HG02973 (cell line): Measurements from ENCODE around the gene CGB7.
"Not testable (repeated sequence)": the region's sequence is repeated elsewhere in the genome, so short reads cannot be mapped to it uniquely, and the experiment has no call there.

ENCODE experiments used
- ATAC-seq: cut with Tn5 transposase; IDR thresholded peaks from one replicate; pipeline ENCODE4 v1.9.1; 2021; ENCODE audit warnings: moderate library complexity; ENCODE audit not compliant: unreplicated experiment

Gene CGB7

GRCh38 chr19:49073514-49074378 is 16.2 kb upstream of the CGB7 start:
- no peak for ATAC-seq

DNA sequence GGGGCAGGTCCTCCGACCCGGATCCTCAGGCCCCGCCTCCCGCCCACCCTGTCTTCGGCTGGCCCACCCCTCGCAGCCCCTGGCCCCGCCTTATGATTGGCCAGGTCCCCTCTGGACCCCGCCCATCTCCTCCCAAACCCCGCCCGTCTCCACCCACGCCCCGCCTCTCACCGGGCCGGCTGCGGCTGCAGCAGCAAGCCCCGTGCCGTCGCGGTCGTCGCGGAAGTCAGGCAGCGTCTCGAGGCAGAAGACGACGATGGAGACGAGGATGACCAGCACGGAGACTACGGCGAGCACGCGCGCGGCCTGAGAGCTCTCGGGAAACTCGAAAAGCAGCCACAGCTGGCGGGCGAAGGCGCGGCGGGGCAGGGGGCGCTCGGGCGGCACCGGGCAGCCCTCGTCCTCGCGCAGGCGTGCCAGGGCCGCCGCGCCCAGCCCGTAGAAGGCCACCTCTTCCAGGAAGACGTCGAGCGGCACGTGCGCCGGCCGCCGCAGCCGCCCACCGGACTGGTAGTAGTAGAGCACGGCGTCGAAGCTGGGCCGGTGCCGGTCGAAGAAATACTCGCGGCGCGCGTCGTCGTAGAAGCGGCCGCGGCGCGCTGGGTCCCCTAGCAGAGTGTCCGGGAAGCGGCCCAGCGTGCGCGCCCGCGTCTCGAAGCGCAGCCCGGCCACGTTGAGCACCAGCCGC is 14.5 kb upstream of the CGB7 start:
- no peak for ATAC-seq

GRCh38 chr19:49070416-49070815 is 12.9 kb upstream of the CGB7 start:
- ATAC-seq: no peak

DNA sequence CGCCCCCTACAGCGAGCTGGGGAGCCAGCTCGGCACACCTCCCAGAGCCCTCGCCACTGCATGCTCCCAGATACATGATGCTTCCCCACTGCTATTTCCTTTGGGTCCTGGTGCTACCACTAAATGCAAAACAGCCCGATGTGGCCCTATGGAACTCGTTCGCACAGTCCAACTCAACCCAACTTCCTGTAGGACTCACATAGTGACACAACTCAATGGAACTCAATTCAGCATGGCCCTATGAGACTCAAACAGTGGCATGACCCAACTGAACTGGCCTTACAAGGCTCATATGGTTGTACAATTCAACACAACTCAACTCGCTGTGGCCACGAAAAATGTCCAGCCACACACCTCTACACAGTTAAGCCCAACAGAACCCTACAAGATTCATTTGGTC is 11.5 kb upstream of the CGB7 start:
- ATAC-seq: no peak

GRCh38 chr19:49067554-49067953 is 10.0 kb upstream of the CGB7 start:
- no peak for ATAC-seq

DNA sequence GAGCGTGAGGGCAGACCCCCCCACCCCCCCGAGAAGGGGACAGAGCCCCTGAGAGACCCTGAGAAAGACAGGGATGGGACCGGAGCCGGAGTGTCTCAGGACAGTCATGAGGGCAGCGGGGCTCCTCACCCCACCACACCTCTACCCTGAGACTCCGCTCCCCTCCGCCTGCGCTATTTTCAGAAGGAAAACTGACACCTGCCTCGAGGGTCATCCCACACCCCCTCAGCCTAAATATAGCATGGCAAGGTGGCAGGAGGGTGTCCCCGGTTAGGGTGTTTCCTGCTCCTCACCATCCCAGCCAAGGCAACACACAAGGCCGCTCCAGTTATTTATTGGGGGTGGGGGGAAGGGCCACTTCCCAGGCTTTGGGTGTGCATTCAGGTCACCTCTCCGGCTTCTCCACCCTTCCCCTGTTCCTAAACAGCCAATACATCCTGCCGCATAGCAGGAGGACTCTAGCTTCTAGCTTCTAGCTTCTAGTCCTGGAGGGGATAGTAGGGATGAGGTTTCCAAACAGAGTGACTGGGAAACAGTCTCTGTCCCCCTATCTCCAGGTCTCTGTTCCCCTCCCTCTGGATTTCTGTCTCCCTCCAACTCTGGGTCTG is 8.5 kb upstream of the CGB7 start:
- no peak for ATAC-seq

DNA sequence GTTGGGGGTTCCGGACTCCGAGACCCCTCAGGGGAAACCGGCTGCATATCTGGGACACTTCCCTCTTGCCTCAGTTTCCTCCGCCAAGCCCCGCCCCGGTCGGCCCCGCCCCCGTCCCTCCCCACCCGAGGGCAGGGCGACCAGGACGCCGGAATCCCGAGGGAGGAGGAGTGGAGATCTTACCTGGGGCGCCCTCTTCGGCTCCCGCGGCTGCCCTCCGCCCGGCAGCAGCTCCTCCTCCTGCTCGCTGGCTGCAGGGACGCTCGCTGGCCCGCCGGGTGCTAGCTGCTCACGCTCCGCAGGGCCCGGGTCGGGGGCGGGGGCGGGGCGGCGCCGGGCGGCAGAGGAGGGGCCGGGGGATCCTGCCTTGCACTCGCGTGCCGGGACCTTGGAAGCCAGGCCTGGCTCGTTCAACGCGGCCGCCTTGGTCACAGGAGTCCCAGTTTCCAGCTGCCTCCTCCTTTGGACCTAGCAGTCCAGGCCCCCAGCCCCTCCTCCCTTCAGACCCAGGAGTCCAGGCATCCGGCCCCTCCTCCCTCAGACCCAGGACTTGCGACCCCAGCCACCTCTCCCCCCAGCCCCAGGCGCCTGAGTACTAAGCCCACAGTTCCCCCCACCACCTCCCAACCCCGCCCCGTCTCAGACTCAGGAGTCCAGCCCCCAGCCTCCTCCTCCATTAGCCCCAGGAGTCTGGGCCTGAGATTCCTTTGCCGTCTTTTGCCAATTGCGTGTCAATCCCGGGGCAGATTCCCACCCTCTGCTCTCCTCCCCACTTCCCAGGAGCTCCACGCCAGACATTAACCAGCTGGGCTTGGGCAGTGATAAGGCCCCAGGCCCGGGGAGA is 7.4 kb upstream of the CGB7 start, which contains the start of gene NTF4:
TSS of gene NTF4 (minus strand) at position 51 of the 844 bp plus-strand sequence. CDS start 2,821 bp downstream, outside the sequence.
- no peak for ATAC-seq

- ATAC-seq: no peak
Observed at GRCh38 chr19:49064029-49064629, 6.6 kb upstream of the CGB7 start.

DNA sequence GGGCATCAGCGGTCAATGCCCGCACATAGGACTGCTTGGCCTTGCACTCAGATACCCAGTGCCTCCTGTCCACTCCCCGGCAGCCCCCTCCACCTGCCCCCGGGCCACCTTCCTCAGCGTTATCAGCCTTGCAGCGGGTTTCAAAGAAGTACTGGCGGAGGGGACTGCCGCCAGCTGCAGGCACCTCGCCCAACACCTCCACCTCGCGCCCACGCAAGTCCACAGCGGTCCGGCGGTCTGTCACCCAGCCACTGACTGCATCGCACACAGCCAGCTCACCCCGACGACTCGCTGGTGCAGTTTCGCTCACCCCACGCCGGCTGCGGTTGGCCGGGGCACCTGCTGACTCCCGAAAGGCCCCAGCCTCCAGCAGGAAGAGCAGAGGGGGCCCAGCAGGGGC is 3.9 kb upstream of the CGB7 start:
- ATAC-seq: no peak

- no peak for ATAC-seq
Observed at GRCh38 chr19:49061000-49061399, 3.5 kb upstream of the CGB7 start.

- ATAC-seq: no peak
Observed at GRCh38 chr19:49059053-49059452, 1.5 kb upstream of the CGB7 start.

DNA sequence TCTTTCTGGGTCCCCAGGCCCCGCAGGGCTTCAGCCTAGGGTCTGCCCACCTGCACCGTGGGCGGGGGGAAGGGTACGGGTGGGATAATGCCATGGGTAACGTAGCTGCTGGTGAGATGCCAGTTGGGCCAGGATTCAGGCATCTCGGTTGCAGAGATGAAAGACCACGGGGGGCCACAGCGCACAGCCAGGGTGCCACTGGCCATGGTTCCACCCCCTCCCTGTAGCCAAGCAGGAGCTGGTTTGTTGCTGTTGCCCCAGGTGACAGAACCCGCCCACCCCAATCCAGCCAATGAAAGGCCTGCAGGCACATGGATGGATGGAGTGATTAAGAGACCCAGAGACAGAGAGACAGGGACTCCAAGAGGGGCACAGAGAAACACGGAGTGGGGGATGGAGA is 1.0 kb upstream of the CGB7 start:
- ATAC-seq: no peak

DNA sequence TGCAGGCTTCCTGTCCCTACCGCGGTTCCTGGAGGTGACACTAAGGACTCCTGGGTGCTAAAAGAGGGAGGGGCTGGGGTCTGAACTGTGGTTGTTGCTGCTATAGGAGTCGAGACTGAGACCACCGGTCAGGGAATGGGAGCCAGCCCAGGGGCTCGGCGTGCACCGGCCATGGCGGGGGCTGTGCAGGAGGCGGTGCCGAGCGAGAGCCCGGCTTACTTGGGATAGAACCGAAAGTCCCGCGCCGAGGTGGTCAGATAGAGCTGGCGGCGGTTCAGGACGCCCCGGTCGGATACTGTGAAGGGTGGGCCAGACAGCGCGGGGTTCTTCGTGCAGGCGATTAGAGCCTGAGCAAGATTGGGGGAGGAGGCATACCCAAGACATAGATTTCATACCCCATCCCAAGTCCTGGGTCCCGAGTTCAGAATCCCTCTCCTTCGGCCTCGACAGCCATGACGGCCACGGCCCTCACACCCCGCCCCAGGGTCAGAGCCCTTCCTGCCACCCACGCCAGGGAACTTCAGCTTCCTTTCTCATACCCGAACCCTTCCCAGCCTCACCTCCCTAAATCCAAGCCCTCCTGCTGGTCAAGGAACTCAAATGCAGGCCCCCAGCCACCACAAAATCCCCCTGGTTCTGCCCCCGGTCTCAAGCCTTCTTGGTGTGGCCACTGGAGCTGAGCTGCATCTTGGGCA is 500 bp downstream of the CGB7 start:
- ATAC-seq: not testable (repeated sequence)

GRCh38 chr19:49056101-49056901 is 1.2 kb downstream of the CGB7 start:
- no peak for ATAC-seq

DNA sequence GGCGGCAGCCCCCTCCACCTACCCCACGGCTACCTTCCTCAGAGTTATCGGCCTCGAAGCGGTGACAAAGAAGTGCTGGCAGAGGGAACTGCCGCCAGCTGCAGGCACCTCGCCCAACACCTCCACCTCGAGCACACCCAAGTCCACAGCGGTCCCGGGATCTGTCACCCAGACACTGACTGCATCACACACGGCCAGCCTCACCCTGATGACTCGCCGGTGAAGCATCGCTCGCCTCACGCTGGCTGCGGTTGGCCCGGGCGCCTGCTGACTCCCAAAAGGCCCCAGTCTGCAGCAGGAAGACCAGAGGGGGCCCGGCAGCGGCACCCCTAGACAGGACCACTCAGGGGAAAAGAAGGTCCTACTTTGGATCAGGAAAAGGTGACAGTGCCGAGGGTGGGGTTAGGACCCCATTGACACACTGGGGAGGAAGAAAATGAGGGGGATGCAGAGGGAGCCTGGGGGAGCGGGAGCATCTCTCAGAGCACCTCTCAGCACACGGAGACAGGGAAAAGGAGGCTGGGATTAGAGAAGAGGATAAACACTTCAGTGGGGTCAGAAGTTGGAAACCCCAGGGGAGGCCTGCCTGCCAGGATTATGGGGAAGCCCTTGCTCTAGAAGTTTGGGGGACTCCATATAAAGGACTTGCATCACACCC is 7.0 kb downstream of the CGB7 start:
- ATAC-seq: not testable (repeated sequence)

DNA sequence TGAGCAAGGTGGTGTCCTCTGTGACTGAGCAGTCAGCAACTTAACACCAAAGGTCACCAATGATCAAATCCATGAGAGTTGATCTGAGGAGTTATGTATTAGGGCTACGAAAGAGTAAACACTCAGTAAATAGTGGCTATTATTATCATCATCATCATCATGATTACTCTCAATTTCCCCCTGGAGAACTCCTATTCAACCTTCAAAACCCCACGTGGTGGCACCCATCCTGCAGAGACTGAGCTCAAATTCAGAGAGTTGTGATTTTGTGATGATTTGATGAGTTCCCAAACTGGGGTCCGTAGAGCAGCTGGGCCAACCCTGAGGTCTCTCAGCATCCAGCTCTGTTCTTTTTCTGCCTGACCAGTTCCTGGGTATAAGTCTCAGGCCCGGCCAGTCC is 7.7 kb downstream of the CGB7 start:
- ATAC-seq: not testable (repeated sequence)

DNA sequence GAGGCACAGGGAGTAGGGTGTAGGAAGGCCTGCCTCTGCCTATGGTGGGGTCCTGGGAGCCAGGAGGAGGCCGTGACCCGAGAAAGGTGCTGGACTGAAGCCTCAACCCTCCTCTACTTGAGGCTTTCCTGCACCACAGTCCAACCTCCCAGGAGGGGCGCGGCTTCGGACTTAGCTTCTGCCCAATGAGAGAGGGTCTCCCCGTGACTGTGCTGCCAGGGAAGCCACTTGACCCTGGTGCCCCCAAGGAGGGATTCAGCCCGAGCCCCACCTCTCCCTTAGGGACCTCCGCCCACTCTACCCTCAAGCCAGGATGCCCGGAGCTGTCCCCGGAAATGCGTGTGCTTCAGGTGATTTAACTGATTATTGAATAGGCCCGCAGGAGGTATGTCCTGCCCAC is 8.5 kb downstream of the CGB7 start, which contains the start of gene CGB8:
TSS of gene CGB8 (minus strand) at position 101 of the 400 bp plus-strand sequence. CDS start 372 bp downstream, outside the sequence.
- not testable (repeated sequence) for ATAC-seq

- ATAC-seq: not testable (repeated sequence)
Observed at GRCh38 chr19:49043548-49043947, 14.0 kb downstream of the CGB7 start, which contains the start of gene CGB5. CGB5 (plus strand) TSS chr19:49043848; CDS start chr19:49044210, 362 bp downstream.
